Natural killer cell (primary cell): ENCODE results near the gene VWA8. TPM values are rescaled to one million over a fixed set of nuclear protein-coding genes. Genes with fewer than 3 reads are reported as not detected.

Experiments used
- ATAC-seq, 3 donors: fragments of 150-1000 bp in 2 of 3; fragments of 200-7000 bp in 1 of 3; cut with Tn5 transposase; 1 replicate in 1 of 3; 2 replicates in 2 of 3; pipeline ENCODE4 v1.10.0; 2021; ENCODE audit warnings: mild to moderate bottlenecking in 2 of 3, moderate library complexity in 2 of 3
- DNase-seq, 2 donors: peaks; one replicate each; pipeline versions ENCODE4 v3.0.0 to v3.0.0-alpha.2; 2013 to 2021; ENCODE audit warnings: mixed read lengths in 1 of 2
- H3K27ac ChIP-seq: one replicate; pipeline ENCODE4 v1.5.1; 2013; ENCODE audit warnings: mild to moderate bottlenecking, low read length
- H3K27me3 ChIP-seq: one replicate; pipeline ENCODE4 v1.6.1; 2013; ENCODE audit warnings: low read length; ENCODE audit not compliant: control insufficient read depth, insufficient read depth
- H3K36me3 ChIP-seq: one replicate; pipeline ENCODE4 v1.6.1; 2013; ENCODE audit warnings: low read length; ENCODE audit not compliant: control insufficient read depth, insufficient read depth
- H3K4me1 ChIP-seq: one replicate; pipeline ENCODE4 v1.6.1; 2013; ENCODE audit warnings: low read length; ENCODE audit not compliant: control insufficient read depth, insufficient read depth
- H3K4me3 ChIP-seq: one replicate; pipeline ENCODE4 v1.5.1; 2013; ENCODE audit warnings: low read length
- H3K9me3 ChIP-seq: one replicate; pipeline ENCODE4 v1.6.1; 2013; ENCODE audit warnings: low read length; ENCODE audit not compliant: control insufficient read depth, insufficient read depth
- H3K27ac Mint-ChIP-seq, 2 donors: one replicate each; pipeline ENCODE4 v1.8.0; 2022; ENCODE audit warnings: mild to moderate bottlenecking in 2 of 2, mixed read lengths in 2 of 2, moderate library complexity in 1 of 2
- H3K27me3 Mint-ChIP-seq, 2 donors: one replicate each; pipeline ENCODE4 v1.8.0; 2022; ENCODE audit warnings: low read depth in 2 of 2, mixed read lengths in 2 of 2
- H3K36me3 Mint-ChIP-seq: one replicate; pipeline ENCODE4 v1.8.0; 2022; ENCODE audit warnings: mixed read lengths
- H3K4me1 Mint-ChIP-seq, 2 donors: one replicate each; pipeline ENCODE4 v1.8.0; 2022; ENCODE audit warnings: mixed read lengths in 2 of 2
- H3K4me3 Mint-ChIP-seq: one replicate; pipeline ENCODE4 v1.8.0; 2022; ENCODE audit warnings: mild to moderate bottlenecking, moderate library complexity, mixed read lengths
- H3K9me3 Mint-ChIP-seq, 2 donors: one replicate each; pipeline ENCODE4 v1.8.0; 2022; ENCODE audit warnings: mixed read lengths in 2 of 2
- WGBS: methylation state at CpG from one replicate; pipeline ENCODE4 v1.1.7; 2013; ENCODE audit warnings: missing lambda C conversion rate; ENCODE audit not compliant: insufficient coverage; 5-methylcytosine and 5-hydroxymethylcytosine counted together
- intact Hi-C: fragments of 100-400 bp; cut with micrococcal nuclease; formaldehyde crosslinking; loops from one replicate; pipeline ENCODE4 v1.14.2; 2022
- total RNA-seq, 4 donors: library from RNA; stranded (reverse); fragments of 120-200 nt in 1 of 4; gene quantifications; one replicate each; pipeline versions ENCODE4 v1.2.3 to v1.2.4, GENCODE V29; 2013 to 2022
- TF ChIP-seq, protein P1 (sequence below): fragments of 200-600 bp; IDR thresholded peaks from one replicate; pipeline ENCODE4 v1.8.0; 2022; ENCODE audit warnings: antibody characterized with exemption

Gene VWA8
- total RNA-seq, 3 donors from 2014 or later (not counting 1 experiment from before 2014, with no cell fraction given): 21.9 to 27.5 (median 22.6) TPM

- WGBS: 95% methylated on average over 3 of the region's 3 CpGs
- H3K4me3 Mint-ChIP-seq: no peak overlapping the region
- H3K27ac Mint-ChIP-seq: no peak overlapping the region
- no peaks in the 10 kb centered on the region for H3K36me3 Mint-ChIP-seq
- intact Hi-C loops: no loop called here
- no peaks in the 10 kb centered on the region for H3K9me3 Mint-ChIP-seq
- H3K27me3 Mint-ChIP-seq: peaks cover 0 to 6% of the 10 kb centered on the region in 2 donors
- ATAC-seq: no peak
- DNase-seq: no peak
- Histone ChIP-seq H3K9me3 (no peaks in the 10 kb centered on the region), H3K27me3 (no peaks in the 10 kb centered on the region), H3K4me1 (no peaks in the 10 kb centered on the region), H3K27ac (no peak overlapping the region), H3K4me3 (no peak overlapping the region), H3K36me3 (no peaks in the 10 kb centered on the region)
- TF ChIP-seq, protein P1, sequence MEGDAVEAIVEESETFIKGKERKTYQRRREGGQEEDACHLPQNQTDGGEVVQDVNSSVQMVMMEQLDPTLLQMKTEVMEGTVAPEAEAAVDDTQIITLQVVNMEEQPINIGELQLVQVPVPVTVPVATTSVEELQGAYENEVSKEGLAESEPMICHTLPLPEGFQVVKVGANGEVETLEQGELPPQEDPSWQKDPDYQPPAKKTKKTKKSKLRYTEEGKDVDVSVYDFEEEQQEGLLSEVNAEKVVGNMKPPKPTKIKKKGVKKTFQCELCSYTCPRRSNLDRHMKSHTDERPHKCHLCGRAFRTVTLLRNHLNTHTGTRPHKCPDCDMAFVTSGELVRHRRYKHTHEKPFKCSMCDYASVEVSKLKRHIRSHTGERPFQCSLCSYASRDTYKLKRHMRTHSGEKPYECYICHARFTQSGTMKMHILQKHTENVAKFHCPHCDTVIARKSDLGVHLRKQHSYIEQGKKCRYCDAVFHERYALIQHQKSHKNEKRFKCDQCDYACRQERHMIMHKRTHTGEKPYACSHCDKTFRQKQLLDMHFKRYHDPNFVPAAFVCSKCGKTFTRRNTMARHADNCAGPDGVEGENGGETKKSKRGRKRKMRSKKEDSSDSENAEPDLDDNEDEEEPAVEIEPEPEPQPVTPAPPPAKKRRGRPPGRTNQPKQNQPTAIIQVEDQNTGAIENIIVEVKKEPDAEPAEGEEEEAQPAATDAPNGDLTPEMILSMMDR: no peak
- peaks cover 0 to 9% of the 10 kb centered on the region in 2 donors for H3K4me1 Mint-ChIP-seq
Measured at GRCh38 chr13:41558781-41559560, 401.9 kb downstream of the VWA8 start.

DNA sequence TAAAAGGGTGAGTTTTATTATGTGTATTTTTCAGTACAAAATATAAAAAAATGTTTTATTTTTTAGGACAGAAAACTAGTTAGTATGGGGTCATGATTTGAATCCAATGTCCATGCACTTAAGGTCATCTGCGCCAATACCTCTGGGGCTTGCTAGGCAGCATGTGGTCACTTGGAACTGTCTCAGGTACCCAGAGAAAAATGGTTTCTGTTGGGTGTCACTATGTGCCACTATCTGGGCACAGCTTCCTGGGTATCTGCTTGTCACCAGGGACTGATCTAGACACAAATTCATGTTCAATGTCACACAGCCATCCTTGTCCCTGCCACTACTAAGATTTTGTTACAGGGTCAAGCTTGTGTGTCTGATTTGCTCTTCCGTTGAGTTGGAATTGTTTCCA is 403.2 kb downstream of the VWA8 start:
- H3K36me3 Mint-ChIP-seq: no peaks in the 10 kb centered on the region
- H3K27ac Mint-ChIP-seq: no peak overlapping the region
- WGBS: 77% methylated on average over 2 of the region's 2 CpGs
- H3K27ac ChIP-seq: no peak overlapping the region
- TF ChIP-seq, protein P1: no peak
- no peaks in the 10 kb centered on the region for H3K4me1 ChIP-seq
- H3K9me3 ChIP-seq: no peaks in the 10 kb centered on the region
- H3K36me3 ChIP-seq: no peaks in the 10 kb centered on the region
- ATAC-seq (no peak), DNase-seq (no peak)
- no peak overlapping the region for H3K4me3 ChIP-seq
- H3K27me3 Mint-ChIP-seq: peaks cover 0 to 6% of the 10 kb centered on the region in 2 donors
- H3K9me3 Mint-ChIP-seq: no peaks in the 10 kb centered on the region
- no peaks in the 10 kb centered on the region for H3K4me1 Mint-ChIP-seq
- no peaks in the 10 kb centered on the region for H3K27me3 ChIP-seq
- no peak overlapping the region for H3K4me3 Mint-ChIP-seq
- intact Hi-C loops: no loop called here

DNA sequence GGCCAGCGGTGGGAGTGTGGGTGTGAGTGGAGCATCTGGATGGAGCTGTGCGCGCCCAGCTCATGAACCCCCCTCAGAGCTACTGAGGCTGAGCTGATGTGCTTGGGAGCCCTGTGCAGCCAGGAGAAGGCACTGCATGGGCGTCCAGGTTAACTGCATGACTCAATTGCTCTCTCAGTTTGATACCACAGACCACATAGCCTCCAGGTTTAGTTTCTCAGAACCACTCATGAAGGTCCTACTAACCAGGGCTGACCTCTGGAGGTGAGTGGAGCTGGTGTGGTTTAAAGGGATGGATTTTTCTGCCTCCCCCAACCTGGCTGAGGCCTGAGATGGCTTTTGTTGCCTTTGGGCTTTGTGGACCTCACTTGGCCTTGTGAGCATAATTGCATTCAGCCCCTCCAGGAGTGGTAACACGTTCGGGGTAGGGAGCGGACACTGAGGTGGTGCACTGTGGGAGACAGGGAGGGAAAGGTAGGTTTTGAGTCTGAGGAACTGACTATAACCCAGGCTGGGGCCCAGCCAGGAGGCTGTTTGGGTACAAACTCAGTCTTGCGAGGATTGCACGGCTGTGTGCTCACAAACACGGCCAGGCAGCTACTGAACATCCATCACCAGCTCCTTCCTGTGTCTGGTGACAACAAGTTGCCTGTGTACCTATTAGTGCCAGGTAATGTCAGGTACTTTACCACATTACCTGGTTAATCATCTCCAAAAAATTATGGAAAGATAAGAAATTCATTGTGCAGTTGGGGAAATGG is 406.1 kb downstream of the VWA8 start:
- H3K27me3 Mint-ChIP-seq: peaks cover 0 to 6% of the 10 kb centered on the region in 2 donors
- DNase-seq: no peak
- intact Hi-C loops: no loop called here
- TF ChIP-seq, protein P1: no peak
- 84% methylated on average over 10 of the region's 10 CpGs for WGBS
- H3K36me3 Mint-ChIP-seq: no peaks in the 10 kb centered on the region
- no peak overlapping the region for H3K4me3 ChIP-seq
- no peak overlapping the region for H3K4me3 Mint-ChIP-seq
- no peak for ATAC-seq
- no peaks in the 10 kb centered on the region for H3K9me3 Mint-ChIP-seq
- no peaks in the 10 kb centered on the region for H3K9me3 ChIP-seq
- H3K4me1 Mint-ChIP-seq: no peaks in the 10 kb centered on the region
- H3K4me1 ChIP-seq: no peaks in the 10 kb centered on the region
- no peak overlapping the region for H3K27ac ChIP-seq
- no peak overlapping the region for H3K27ac Mint-ChIP-seq
- no peaks in the 10 kb centered on the region for H3K36me3 ChIP-seq
- no peaks in the 10 kb centered on the region for H3K27me3 ChIP-seq
